ENCODE results near the gene P3H4.

DNA sequence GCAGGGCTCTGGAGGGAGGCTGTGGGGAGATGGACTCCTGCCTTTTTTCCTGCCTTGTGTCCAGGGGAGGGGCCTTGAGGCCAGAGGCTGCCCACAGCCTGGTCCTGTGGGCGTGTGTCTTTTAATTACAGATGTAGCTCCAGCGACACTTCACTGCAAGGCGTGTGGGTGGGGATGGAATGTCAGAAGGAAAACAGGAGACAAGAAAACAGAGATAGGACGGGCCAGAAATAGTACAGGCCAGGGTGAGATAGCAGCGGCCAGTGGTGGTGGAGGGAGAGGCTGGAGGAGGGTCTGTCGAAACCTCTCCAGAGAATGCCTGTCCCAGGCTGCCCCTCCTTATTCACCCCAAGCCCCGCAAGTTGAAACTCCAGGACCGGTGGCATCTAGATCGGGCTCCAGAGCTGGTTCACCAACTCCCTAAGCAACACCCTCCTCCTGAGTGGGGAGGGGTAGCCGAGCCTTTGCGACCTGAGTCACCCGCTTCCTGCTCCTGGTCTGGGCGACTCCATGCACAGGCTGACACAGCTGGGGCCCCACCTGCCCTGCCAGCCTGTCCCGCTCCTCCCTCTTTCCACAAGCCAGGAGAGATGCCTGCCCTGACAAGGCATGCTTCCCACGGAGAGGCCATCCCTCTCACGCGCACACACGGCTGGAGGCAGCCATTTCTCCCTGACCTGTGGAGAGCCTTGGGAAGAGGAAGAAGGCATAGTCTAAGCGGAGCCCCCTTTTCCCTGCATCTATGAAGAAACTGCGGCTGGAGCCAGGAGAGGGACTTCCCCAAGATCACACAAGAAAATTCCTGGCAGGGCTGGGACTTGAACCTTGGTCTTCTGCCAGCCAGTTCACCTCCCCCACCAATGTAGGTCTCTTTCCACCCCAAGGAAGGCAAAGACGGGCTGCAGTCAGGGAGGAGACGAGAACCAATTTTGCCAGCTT is 18.6 kb downstream of the P3H4 start:
- TF ChIP-seq, protein P1, sequence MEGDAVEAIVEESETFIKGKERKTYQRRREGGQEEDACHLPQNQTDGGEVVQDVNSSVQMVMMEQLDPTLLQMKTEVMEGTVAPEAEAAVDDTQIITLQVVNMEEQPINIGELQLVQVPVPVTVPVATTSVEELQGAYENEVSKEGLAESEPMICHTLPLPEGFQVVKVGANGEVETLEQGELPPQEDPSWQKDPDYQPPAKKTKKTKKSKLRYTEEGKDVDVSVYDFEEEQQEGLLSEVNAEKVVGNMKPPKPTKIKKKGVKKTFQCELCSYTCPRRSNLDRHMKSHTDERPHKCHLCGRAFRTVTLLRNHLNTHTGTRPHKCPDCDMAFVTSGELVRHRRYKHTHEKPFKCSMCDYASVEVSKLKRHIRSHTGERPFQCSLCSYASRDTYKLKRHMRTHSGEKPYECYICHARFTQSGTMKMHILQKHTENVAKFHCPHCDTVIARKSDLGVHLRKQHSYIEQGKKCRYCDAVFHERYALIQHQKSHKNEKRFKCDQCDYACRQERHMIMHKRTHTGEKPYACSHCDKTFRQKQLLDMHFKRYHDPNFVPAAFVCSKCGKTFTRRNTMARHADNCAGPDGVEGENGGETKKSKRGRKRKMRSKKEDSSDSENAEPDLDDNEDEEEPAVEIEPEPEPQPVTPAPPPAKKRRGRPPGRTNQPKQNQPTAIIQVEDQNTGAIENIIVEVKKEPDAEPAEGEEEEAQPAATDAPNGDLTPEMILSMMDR (IDR thresholded peaks at IDR 0.05), result no peak
- TF ChIP-seq POLR2A (IDR thresholded peaks at IDR 0.05), result peak in 3 of 4 donors; percentile 10 to 59 (median 45)

Data from esophagus squamous epithelium (tissue), 4 donors.